GM19351 (cell line): ENCODE data around the gene ITGB8.
"Not testable (repeated sequence)": the region's sequence is repeated elsewhere in the genome, so short reads cannot be mapped to it uniquely, and the experiment has no call there.

Experiments
- ATAC-seq: cut with Tn5 transposase; IDR thresholded peaks from one replicate; pipeline ENCODE4 v1.9.1; 2021; ENCODE audit warnings: mild to moderate bottlenecking, moderate library complexity; ENCODE audit not compliant: unreplicated experiment

The ITGB8 gene

DNA sequence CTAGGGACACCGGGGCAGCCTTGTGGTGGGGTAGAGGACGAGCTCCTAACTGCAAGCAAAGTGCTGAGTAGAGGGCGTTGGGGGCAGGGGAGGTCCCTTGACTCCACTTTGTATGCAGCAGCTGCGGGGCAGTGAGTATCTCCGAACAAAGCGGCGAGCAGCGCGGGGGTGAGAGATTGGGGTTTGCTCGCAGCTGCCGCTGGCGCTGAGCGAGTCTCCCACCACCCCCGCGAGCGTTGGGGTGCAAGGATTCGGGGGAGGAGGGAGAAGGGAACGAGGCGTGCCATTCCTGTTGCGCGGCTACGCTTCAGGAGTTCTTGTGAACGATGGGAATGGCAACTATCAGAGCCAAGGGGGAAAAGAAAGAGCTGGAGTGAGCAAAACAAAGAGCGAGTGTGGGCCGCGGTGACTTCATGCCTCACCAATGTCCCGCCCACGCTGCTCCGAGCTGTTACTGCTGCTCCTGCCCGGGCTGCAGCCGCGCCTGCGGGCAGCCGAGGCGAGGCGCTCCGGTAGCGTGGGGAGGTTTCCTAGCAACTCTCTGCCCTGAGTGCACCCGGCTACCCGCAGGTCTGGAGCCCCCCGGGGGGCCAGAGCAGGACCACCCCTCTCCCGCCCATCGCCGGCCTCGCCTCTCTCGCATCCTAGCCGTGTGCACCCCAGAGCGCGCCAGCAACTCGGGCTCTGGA lies at the start of gene ITGB8:
Gene ITGB8, plus strand, starts transcription at position 662 of the 689 bp plus-strand sequence. CDS start 907 bp downstream, outside the sequence.
- peak; percentile 66 for ATAC-seq

DNA sequence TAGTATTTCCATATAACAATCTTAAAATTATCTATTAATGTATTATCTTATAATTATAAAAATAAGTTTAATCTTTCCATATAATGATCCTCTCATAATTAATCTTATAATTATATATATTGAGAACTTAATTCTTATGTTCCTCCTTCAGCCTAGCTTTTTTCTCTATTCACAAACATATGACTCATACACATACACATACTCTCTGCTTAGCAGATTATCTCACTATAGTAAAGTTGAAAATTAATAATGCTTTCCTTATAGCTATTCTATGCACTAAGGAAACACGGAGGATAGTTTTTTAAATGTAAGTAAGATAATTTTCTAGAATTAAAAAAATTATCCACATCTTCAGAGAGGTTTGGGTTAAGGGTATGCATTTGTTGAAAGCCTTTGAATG lies 47.7 kb upstream of the ITGB8 start:
- ATAC-seq: no peak

DNA sequence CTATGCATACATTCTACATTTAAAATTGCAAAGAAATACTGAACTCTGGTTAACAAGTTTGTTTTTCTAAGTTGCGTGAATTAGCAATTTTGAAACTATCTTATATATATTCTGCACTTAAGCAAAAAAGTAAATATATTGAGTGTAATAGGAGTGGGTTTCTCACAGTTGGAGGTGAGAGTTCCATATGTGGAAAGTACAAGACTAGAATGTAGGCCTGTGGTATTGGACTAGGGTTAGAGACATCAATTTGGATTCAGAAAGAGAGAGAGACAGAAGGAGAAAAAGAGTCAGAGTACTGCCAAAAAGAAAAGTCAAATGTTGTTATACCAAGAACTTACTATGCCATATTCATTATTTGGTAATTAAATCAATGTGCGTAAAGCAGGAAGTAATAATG lies 47.3 kb upstream of the ITGB8 start:
- no peak for ATAC-seq

DNA sequence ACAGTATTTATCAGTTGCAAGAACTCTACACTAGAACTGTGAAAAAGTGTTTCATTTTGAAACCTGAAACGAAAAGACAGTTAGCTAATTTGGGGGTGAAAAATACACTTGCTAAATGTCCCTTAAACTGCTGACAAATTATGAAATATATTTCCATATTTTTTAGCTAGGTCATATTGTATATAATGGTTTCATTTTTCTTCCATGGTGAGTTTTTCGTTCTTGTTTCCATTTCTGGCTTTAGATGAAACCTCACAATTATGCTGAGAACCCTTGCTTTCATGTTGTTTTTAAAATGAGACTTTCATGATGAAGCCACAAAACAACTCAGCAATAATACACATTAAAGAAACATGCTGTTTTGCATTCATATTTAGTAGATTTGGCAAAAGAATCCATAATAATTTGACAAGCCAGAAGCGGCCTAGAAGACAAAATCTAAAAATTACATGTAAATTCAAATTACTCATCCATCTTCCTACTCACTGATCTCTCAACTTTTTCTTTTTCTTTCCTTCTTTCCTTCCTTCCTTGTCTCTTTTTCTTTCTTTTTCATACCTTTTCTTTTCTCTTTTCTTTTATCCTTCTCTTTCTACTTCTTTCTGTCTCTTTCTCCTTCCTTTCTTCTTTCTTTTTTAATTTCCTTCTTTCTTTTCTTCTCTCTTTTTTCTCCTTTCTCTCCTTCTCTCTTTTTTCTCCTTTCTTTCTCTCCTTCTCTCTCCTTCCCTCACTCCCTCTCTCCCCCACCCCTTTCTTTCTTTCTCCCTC lies 46.5 kb upstream of the ITGB8 start:
- peak; percentile 72 for ATAC-seq

DNA sequence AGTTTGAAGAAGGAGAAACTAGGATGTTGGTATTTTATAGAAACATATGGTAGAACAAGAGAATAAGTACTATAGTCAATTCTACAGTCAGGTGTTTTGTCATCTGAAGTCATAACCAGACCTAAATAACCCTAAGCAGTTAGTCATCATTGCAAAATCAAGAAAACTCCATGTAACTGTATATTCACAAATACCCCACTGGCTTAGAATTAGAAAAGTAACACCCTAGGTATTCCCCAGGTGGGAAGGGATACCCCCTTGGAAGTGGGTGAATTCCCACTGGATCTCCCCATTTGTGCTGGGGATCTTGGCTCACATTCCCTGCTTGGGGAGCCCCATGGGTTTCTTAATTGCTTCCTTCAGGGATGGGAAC lies 45.9 kb upstream of the ITGB8 start:
- ATAC-seq: no peak

DNA sequence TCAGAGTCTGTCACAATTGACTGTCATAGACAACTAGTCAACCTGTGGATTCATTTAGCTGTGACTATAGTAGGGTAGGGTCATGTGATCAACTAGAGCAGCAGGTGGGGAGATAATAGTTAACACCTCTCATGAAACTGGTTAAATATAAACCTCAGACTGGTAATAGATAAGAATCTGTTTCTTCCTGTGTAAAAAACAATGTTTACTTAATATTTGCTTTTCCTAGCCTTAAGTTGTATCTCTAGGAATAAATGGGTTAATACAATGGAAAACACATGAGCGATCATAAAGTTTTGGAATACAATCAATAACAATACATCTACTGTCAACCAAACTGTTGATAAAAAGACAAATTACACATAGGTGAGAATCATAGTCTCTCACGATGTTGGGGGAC lies 43.4 kb upstream of the ITGB8 start:
- no peak for ATAC-seq

DNA sequence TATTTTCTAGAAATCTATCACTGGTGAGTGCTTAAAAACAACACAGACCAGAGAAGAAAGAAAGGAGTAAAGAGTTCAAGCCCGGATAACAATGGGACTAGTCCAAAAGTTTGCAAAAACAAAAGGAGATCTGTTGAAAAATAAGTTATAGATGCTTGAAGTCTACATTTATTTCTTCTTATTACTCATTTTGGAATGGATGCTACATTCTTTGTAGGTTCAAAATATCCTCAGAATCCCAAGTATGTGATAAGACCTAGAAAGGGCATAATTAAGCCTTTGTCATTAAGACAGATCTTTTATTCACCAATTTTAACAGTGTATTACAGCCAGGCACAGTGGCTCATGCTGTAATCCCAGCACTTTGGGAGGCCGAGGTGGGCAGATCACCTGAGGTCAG lies 42.7 kb upstream of the ITGB8 start:
- no peak for ATAC-seq

DNA sequence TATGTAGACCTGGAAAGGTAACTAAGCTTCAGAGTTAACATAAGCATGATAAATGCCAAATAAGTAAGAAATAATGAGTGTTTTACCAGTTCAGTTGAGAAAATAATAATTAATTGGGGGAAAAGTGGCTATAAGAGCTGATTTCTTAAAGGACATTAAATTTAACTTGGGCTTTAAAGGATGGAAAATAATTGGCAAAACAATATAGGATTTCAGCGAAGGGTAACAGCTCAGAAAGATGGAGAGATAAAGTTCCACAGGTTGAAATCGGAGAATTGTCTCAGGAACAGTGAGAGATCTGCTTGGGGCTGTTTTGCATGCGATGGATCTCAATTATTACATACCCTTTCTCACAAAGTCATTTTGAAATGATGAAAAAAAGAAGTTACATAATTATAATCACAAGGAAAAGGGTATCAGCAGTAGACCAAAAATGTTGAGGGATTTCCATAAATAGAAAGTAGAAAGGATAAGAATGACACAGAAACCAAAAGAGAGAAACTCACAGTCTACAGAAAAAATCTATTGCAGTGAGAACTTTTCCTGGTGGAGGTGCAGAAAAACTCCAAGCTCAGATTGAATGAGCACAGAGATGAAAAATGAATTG lies 40.1 kb upstream of the ITGB8 start:
- ATAC-seq: no peak

DNA sequence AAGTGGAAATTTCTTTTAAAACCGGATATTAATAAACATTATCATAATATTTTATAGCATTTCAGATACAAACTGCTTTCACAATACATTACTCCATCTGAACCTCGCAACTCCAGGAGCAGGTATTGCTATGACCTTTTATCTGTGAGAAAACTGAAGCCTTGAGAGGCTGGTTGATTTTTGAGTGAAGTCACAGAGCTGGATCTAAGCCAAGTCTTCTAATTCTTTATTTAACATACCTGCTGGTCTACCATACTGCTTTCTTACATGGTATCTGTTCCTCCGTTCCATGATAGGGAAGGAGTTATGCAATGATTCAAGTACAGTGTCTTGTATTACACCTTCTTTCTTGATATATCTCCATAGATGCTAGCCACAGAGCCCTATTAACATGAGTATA lies 37.4 kb upstream of the ITGB8 start:
- ATAC-seq: no peak

DNA sequence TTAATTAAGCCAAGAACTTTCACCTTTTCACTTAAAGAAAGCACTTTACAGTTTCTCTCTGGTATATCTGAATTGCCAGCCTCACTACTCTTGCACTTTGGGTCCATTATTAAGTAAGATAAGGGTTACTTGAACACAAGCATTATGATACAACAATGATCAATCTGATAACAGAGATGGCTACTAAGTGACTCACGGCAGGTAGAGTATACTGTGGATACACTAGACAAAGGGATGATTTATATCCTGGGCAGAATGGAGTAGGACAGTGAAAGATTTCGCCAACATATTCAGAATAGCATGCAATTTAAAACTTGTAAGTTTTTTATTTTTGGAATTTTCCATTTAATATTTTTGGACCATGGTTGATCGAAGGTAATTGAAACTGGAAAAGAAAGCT lies 34.3 kb upstream of the ITGB8 start:
- ATAC-seq: no peak

DNA sequence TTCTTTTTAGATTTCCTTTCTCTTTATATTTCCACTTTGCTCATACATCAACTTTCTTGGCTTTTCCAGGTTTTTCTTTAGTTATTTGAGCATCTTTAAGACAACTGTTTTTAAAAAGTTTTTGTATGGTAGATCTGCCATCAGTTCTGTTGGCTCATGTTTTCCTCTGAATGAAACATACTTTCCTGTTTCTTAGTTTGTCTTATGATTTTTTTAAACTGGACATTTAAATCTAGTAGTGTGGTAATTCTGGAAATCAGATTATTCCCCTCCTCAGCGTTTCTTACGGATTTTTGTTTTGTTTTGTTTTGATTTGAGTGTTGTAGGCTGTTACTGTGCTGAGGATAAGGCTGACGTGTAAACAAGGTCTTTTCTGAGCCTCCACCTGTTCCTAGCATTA lies 33.8 kb upstream of the ITGB8 start:
- no peak for ATAC-seq

DNA sequence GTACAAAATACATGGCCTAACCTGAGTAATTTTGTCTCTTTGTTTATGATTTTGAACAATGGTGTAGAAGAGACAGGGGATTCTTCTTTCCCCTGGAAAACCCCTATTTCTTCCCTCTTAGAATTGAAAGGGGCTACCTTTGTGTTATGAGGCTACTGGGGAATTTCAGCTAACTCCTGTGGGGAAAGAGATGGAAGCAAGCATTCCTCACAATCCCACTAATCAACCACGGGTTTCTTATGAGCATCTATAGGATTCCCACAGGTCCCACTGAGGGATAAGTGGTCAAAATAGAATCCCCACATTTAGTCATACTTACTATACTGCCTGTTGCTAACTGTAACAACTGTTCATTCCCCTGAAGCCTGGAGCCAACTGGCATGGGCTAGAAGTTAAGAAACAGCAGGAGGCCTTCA lies 32.2 kb upstream of the ITGB8 start:
- ATAC-seq: no peak

DNA sequence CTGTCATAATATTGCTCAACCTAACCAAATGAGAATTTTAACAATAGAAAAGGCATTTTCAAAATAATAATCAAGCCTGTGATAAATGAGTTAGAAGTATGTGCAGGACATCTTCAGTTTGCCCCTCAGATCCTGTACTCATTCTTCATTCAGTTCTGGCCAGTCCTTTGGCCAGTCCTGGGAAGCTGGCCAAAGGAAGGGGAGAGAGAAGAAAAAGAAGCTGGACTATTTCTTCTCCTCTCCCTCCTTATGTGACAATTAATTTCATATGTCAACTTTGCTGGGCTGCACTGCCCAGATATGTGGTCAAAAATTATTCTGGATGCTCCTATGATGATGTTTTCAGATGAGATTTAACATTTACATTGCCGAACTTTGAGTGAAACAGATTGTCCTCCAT lies 31.6 kb upstream of the ITGB8 start:
- no peak for ATAC-seq

DNA sequence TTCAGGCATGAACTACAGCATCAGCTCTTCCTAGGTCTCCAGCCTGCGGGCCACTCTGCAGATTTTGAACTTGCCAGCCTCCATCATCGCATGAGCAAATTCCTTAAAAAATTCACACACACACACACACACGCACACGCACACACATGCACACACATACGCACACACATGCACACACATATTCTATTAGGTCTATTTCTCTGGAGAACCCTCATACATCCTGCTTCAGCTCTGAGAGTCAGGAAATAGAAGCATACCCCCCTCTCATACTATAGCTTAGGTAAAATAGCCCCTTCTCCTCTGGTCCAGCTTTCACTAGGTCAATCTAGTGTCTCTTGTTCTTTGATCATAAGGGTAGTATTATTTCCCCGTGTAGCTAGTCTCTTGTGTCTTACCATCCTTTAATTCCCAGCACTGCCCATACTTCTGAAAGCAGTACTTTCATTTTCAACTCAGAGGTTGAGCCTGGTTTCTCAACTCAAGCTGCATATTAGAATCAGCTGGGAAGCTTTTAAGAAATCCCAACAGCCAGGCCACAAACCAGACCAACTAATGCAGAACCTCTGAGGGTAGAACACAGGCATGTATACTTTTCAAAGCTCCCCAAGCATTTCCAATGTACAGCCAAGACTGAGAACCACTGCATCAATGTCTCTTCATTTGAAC lies 30.9 kb upstream of the ITGB8 start:
- ATAC-seq: peak; percentile 59

DNA sequence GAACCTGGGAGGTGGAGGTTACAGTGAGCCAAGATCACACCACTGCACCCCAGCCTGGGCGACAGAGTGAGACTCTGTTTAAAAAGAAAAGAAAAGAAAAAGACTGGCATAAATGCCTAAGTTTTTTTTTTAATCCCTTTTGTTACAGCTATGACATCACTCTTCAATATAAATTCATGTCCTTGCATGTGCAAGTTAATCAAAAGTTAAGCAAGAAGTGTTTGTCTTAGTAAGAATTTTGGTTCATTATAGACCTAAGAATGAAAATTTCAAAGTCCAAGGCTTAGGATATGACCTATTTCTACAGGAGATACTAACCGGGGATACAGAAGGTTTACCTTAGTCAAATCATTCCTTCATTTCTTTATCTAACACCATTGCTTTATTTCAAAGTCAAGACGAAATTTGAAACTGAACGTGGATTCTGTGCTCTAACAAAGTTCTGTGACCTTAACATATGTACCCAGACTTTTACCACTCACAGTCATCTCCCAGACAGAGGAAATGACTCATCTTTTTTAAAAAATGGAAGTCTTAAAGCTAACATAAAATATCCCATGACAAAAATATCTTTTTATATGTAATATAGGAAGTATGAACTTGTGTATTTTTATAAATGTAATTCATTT lies 29.3 kb upstream of the ITGB8 start:
- ATAC-seq: peak; percentile 58

DNA sequence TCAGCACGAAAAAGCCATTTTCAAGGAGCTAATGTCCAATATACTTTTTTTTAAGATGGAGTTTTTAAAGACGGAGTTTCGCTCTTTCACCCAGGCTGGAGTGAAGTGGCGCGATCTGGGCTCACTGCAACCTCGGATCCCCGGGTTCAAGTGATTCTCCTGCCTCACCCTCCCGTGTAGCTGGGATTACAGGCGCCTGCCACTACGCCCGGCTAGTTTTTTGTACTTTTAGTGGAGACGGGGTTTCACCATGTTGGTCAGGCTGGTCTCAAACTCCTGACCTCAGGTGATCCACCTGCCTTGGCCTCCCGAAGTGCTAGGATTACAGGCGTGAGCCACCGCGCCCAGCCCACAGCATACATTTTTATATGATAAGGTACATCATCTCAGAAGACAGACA lies 28.4 kb upstream of the ITGB8 start:
- not testable (repeated sequence) for ATAC-seq

DNA sequence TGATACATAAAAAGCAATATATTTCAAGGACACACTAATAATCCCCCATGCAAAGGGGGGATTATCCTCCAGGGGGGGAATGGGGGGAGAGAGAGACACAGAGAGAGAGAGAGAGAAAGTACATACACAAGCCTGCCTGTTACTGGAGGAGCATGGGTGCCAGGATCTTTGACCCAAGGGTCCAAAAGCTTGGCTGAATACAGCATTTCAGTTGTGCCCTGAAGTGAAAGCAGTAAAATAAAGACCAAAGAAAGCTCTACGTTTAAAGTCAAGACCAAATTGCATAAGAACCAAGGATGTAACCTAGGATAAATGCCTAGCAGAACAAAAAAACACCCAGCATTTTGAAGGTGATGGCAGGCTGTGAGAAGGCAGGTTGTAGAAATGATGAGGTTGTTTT lies 27.8 kb upstream of the ITGB8 start:
- no peak for ATAC-seq

DNA sequence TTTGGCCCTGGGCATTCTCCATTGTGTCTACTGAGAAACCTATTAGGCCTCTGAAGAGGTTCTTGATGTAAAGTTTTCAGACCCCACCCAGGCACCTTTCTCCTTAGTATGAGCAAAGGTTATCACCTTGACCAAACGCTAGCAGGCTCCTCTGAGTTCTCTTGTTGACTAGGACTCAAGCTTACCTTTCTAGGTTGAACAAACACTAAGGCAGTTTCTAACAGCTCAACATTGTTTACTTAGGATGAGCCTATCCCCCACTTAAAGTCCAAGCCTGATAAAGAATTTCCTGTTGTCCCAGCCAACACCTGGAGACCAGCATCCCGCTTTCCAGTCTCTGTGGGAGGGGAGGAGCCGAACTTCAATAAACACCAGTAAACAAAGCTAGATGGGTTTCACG lies 26.3 kb upstream of the ITGB8 start:
- no peak for ATAC-seq

DNA sequence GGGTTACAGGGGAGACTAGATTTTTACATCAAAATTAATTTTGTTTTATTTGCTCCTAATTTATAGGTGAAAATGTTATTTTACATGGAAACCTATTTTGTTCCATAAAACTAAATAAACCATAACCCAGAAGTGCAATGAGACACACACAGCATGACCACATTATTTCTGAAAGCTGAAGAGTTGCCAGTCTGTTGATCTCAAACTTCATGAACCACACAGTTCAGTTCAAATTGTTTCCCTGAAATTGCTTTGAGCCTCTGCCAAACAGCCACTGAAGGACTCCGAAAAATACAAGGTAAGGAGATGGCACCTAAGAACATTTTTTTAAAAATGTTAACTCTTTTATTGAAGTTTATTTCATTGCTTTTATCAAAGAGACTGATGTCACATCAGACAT lies 25.0 kb upstream of the ITGB8 start:
- ATAC-seq: no peak

DNA sequence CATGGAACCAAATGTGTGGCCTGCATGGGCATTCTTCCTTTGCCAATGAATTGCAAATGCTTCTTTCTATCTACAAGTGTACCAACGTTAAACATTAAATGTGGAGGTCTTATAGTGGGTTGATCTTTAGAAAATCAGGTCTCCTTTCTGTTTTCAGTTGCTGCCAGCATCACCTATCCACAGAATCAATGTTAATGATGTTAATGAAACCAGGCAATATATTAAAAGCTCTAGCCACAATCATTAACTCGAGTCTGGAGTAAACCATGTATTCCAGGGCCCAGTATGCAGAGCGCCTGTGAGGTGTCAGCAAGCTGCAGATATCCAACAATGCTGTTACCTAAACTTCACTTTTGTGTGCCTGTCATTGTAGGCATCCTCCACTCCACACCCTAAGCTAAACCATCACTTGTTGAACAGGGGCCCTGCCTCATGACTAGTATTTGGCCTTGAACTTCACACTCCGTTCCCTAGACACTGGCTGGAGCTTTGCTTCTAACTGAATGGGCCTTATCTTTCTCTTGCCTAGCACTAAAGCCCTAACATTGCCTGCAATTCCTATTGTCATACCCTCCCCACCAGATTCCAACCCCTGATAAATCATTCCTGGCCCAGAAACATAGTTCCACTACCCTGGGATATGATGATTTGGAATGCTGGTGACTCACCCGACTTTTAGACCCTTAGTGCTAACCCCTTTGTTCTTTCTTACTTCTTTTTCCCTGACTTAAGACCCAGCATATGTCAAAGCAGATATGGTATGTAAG lies 24.3 kb upstream of the ITGB8 start:
- ATAC-seq: no peak
